ES-I3 (cell line): Measurements from ENCODE around the gene PRKAG2.
A peak's percentile ranks its signal among the peaks of the same experiment; 100 is the strongest.

Source experiments
- H3K36me3 ChIP-seq: 2 replicates; pipeline ENCODE4 v1.6.1; 2013; ENCODE audit warnings: mild to moderate bottlenecking, low read length, control low read depth, moderate library complexity; ENCODE audit not compliant: insufficient read depth
- H3K4me1 ChIP-seq: 2 replicates; pipeline ENCODE4 v1.6.1; 2013; ENCODE audit warnings: mild to moderate bottlenecking, control low read depth, low read length; ENCODE audit not compliant: insufficient read depth
- H3K9ac ChIP-seq: 2 replicates; pipeline ENCODE4 v1.6.1; 2013; ENCODE audit warnings: low read depth, mild to moderate bottlenecking, low read length, moderate library complexity
- H3K9me3 ChIP-seq: 2 replicates; pipeline ENCODE4 v1.6.1; 2013; ENCODE audit warnings: mild to moderate bottlenecking, low read length, moderate library complexity; ENCODE audit not compliant: control insufficient read depth, insufficient read depth

PRKAG2 gene

DNA sequence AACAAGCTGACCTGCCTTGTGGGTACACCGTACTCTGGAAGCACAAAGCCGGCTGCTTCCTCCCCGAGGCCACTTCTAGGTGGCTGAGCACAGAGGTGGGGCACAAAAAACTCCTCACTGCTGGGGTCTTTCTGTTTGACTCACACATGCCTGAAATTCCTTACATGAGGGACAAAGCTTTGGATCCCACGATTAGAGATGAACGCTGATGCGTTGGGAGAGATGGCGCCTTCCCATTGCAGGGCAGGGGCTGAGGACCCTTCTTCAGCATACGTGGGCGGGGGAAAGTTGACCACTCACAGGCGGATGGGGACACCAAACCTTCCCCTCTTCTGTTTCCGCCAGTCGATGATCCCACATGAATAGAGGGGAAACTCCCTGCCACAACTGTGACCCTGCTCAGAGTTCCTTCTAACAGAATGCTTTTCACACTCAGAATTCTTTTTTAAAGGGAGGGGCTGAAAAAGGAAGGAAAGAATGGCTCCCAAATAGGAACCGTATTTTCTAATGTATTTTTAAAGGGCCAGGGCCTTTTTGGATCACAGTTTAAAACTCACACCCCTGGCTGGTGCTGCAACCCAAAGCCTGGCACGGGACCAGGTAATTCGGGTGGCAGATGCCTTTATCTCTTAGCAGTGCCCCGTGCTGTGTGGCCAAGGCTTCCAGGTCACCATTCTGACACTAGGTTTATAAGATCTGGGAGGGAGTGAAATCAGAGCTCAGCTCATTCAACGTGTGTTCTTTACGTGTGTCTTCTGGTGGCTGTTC lies 134.0 kb downstream of the PRKAG2 start:
- Histone ChIP-seq H3K9ac (no peak overlapping the region; the same call in 1 of the 2 replicates), H3K4me1 (peaks cover 24% of the 10 kb centered on the region), H3K9me3 (no peaks in the 10 kb centered on the region; the same call in 1 of the 2 replicates), H3K36me3 (no peaks in the 10 kb centered on the region; the same call in 1 of the 2 replicates)

GRCh38 chr7:151741585-151741984 lies 135.3 kb downstream of the PRKAG2 start:
- no peaks in the 10 kb centered on the region; the same call in 1 of the 2 replicates for H3K9me3 ChIP-seq
- peaks cover 28% of the 10 kb centered on the region for H3K4me1 ChIP-seq
- H3K36me3 ChIP-seq = no peaks in the 10 kb centered on the region; the same call in 1 of the 2 replicates

DNA sequence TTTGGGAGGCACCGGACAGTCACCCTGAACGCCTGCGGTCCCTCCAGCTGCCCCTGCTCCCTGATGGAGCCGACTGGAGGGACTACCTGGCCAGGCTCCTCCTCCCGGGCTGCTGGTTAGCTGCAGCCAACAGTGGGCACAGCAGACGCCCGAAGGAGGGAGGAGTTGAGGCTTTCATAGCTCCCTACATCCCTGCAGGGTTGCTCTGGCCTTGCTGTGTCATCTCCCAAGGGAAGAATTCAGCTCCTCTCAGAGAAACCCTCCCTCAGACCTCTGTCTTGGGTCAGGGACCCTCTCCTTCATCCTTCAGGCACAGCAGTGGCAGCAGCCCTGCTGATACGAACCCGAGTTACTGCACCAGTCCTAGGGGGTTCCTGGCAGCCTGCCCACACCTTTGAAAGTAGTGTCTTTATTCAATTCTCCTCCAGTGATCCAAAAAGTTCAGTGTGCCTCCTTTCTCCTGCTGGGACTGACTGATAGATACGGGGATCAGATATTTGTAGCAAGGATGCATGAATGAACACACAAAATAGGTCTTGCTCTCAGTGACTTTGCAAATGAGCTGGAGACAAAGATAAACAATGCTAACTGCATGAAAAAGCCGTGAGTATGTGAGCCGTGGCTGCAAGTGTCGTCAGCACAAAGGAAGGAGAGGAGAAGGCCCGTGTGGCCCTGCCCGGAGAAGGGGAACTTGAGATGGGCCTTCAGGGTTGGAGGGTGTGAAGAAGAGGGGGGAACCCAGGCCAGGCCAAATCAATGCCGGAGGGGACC lies 136.6 kb downstream of the PRKAG2 start:
- Histone ChIP-seq H3K36me3 (no peaks in the 10 kb centered on the region), H3K9ac (no peak overlapping the region), H3K4me1 (peaks cover 40% of the 10 kb centered on the region), H3K9me3 (no peaks in the 10 kb centered on the region; the same call in 1 of the 2 replicates)

More at GRCh38 chr7:151741585-151741984, 135.3 kb downstream of the PRKAG2 start:
- no peak overlapping the region for H3K9ac ChIP-seq

DNA sequence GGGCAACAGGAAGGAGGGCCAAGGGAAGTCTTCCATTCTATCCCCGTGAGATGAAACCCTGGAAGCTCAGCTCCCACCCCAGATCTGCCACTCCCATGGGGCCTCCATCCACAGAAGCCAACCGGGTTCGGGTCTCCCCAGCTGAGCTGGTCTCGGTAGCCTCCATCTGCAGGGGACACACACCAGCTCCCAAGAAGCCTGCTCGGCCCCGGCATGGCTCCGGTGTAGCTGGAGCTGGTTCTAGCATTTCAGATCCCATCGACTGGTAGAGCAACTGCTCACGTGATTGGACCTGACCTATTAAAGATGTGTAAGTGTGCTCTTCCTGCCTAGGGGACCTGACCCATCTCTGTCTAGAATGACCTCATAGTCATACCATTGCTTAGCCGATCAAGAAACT lies 138.0 kb downstream of the PRKAG2 start:
- H3K36me3 ChIP-seq = no peaks in the 10 kb centered on the region
- H3K9ac ChIP-seq = no peak overlapping the region
- peaks cover 43% of the 10 kb centered on the region for H3K4me1 ChIP-seq
- no peaks in the 10 kb centered on the region; the same call in 1 of the 2 replicates for H3K9me3 ChIP-seq

GRCh38 chr7:151736403-151736909 lies 140.5 kb downstream of the PRKAG2 start:
- no peaks in the 10 kb centered on the region for H3K36me3 ChIP-seq
- H3K9ac ChIP-seq = no peak overlapping the region
- no peaks in the 10 kb centered on the region; the same call in 1 of the 2 replicates for H3K9me3 ChIP-seq
- peaks cover 26% of the 10 kb centered on the region for H3K4me1 ChIP-seq

- Histone ChIP-seq H3K9ac (peak overlapping the region; percentile 1; the same call in 1 of the 2 replicates), H3K36me3 (no peaks in the 10 kb centered on the region), H3K4me1 (peaks cover 26% of the 10 kb centered on the region), H3K9me3 (no peaks in the 10 kb centered on the region; the same call in 1 of the 2 replicates)
Measured at GRCh38 chr7:151735851-151736402, 141.0 kb downstream of the PRKAG2 start.

DNA sequence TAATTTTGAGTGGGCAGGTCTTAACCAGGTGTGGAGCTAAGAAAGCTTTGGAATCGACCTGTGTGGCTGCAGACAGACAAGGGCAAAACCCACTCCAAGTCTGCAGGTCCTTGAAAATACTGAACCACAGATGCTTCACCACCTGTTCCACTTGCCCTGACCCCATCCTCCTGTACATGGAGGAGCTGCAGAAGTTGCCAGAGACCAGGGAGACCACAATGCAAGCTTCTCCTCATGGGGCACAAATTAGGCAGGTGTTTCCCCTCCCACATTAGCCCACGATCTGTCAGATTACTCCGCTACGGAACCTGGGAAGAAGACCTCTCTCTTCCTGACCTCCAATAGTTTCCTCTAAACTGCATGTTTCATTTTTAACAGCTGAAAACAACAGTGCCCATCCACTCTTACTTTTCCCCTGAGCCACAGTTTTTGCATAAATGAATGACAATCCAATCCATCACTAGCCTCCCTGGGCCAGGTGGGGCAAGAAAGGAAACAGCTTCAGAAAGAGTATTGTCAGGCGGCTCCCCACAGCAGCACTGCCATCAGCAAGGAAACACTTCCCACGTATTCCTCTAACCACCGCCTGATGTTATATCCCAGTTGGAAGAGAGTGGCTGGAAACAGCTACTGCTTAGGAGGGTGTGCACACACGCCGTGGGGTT lies 141.6 kb downstream of the PRKAG2 start:
- Histone ChIP-seq H3K9ac (0 out of 2 replicates have a peak overlapping the region, but pooled peaks have one; percentile 1), H3K4me1 (peaks cover 23% of the 10 kb centered on the region), H3K9me3 (no peaks in the 10 kb centered on the region; the same call in 1 of the 2 replicates), H3K36me3 (no peaks in the 10 kb centered on the region)

DNA sequence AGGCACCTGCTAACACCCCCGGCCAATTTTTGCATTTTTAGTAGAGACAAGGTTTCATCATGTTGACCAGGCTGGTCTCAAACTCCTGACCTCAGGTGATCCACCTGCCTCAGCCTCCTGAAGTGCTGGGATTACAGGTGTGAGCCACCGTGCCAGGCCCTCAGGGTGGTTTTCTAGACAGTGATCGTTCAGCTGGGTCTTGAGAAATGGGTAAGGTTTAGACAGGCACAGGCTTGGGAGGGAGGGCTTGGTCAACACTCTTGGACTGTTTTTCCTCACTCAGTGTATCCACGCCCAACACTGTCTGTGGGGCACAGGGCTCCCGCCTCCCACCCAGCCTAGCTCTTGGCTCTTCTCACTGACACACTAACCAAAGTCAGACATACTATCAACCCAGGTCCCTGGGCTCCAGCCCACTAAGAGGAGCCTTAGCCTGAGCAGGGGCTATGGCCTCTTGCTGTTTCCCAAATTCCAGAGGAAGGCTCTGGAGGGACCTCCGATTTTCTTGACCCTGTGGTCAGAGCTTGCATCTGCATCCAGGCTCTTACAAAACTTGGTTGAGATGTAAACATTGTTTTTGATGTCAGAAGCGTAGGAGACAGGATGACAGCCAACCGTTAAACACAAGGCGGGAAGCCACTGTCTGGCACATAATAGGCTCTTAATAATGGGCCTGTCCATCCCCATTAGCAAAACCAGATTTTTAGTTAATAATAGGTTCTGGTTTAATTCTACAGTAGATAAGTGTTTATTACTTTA lies 143.9 kb downstream of the PRKAG2 start:
- peaks cover 23% of the 10 kb centered on the region for H3K4me1 ChIP-seq
- H3K9ac ChIP-seq = no peak overlapping the region
- no peaks in the 10 kb centered on the region for H3K36me3 ChIP-seq
- H3K9me3 ChIP-seq = no peaks in the 10 kb centered on the region

GRCh38 chr7:151732292-151732691 lies 144.6 kb downstream of the PRKAG2 start:
- Histone ChIP-seq H3K9ac (no peak overlapping the region), H3K9me3 (no peaks in the 10 kb centered on the region), H3K36me3 (no peaks in the 10 kb centered on the region), H3K4me1 (peaks cover 28% of the 10 kb centered on the region)

- H3K4me1 ChIP-seq = peaks cover 31% of the 10 kb centered on the region
- no peaks in the 10 kb centered on the region for H3K9me3 ChIP-seq
- H3K36me3 ChIP-seq = no peaks in the 10 kb centered on the region
- H3K9ac ChIP-seq = no peak overlapping the region
Measured at GRCh38 chr7:151731022-151731441, 145.9 kb downstream of the PRKAG2 start.

DNA sequence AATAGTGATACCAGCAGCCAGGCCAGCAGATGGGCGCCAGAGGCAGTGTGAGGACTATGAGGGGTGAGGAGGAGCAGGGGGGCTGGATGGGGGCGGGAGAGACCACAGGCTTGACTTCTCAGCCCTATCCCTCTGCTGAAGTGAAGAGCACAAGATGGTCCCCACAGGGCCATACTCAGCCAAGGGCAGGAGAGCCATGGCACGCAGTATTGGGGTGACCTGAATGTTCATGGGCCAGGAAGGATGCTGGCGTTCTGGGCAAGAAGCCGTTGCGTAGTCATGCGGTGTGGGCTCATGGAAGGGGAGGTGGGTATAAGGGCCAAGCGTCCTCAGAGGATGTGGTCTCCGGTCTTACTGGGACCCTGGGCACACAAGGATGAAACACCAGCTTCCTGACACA lies 146.3 kb downstream of the PRKAG2 start:
- Histone ChIP-seq H3K9ac (no peak overlapping the region), H3K4me1 (peaks cover 30% of the 10 kb centered on the region), H3K36me3 (no peaks in the 10 kb centered on the region), H3K9me3 (no peaks in the 10 kb centered on the region)

DNA sequence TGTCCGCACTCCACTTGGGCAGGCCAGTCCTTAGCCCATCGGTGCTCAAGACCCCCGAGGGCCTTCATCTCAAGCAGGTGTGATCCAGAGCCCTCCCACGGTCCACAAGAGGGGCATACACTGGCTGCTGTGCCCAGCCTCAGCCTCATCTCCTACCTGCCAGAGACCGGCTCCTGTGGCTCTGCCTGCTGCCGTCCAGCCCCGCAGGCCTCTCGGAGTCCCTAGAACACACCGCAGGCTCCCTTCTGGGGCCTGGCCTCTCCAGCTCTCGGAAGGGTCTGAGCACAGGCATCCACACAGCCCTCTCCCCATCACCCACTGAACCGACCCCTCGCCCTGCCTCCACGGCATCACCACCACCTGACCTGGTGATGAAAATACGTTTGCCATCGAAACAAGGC lies 147.4 kb downstream of the PRKAG2 start:
- H3K9me3 ChIP-seq = no peaks in the 10 kb centered on the region
- H3K4me1 ChIP-seq = peaks cover 23% of the 10 kb centered on the region
- H3K36me3 ChIP-seq = no peaks in the 10 kb centered on the region
- H3K9ac ChIP-seq = no peak overlapping the region

GRCh38 chr7:151728746-151729145 lies 148.2 kb downstream of the PRKAG2 start:
- Histone ChIP-seq H3K9me3 (no peaks in the 10 kb centered on the region), H3K4me1 (peaks cover 23% of the 10 kb centered on the region), H3K36me3 (no peaks in the 10 kb centered on the region), H3K9ac (no peak overlapping the region)
